ENCODE measurements around the gene KLHL17.
"Not testable (repeated sequence)": the region's sequence is repeated elsewhere in the genome, so short reads cannot be mapped to it uniquely, and the experiment has no call there.

Gene KLHL17

GRCh38 chr1:970242-970972 is 10.0 kb downstream of the KLHL17 start:
- DNase-seq: no peak

GRCh38 chr1:970973-971730 is 10.8 kb downstream of the KLHL17 start:
- no peak for DNase-seq

- DNase-seq: no peak
Measured at GRCh38 chr1:971751-972506, 11.5 kb downstream of the KLHL17 start.

GRCh38 chr1:972726-973458 is 12.5 kb downstream of the KLHL17 start:
- no peak for DNase-seq

- DNase-seq: no peak
Measured at GRCh38 chr1:973459-974292, 13.3 kb downstream of the KLHL17 start.

GRCh38 chr1:974293-974640 is 13.9 kb downstream of the KLHL17 start:
- no peak for DNase-seq

- DNase-seq: no peak
Measured at GRCh38 chr1:974687-975328, 14.4 kb downstream of the KLHL17 start.

GRCh38 chr1:975365-975764 is 15.0 kb downstream of the KLHL17 start:
- no peak for DNase-seq

- DNase-seq: peak; percentile 72 to 80
Measured at GRCh38 chr1:975896-976683, 15.7 kb downstream of the KLHL17 start.

- not testable (repeated sequence) for DNase-seq
Measured at GRCh38 chr1:976791-977190, 16.4 kb downstream of the KLHL17 start.

GRCh38 chr1:978069-978834 is 17.9 kb downstream of the KLHL17 start:
- DNase-seq: no peak

- no peak for DNase-seq
Measured at GRCh38 chr1:978835-979743, 18.7 kb downstream of the KLHL17 start.

GRCh38 chr1:979744-980072 is 19.3 kb downstream of the KLHL17 start:
- no peak for DNase-seq

GRCh38 chr1:980137-980571 is 19.8 kb downstream of the KLHL17 start:
- DNase-seq: no peak

GRCh38 chr1:980602-981395 is 20.4 kb downstream of the KLHL17 start:
- DNase-seq: no peak

GRCh38 chr1:981491-981954 is 21.1 kb downstream of the KLHL17 start:
- DNase-seq: no peak

- DNase-seq: no peak
Measured at GRCh38 chr1:981955-982558, 21.7 kb downstream of the KLHL17 start, which contains the start of gene PERM1. PERM1 (minus strand) TSS chr1:982093; CDS start chr1:981029, 1,064 bp downstream.
